HG02943 (cell line): ENCODE results near the gene TBC1D3B.
"Not testable (repeated sequence)": the region's sequence is repeated elsewhere in the genome, so short reads cannot be mapped to it uniquely, and the experiment has no call there.

Source experiments
- ATAC-seq: cut with Tn5 transposase; IDR thresholded peaks from one replicate; pipeline ENCODE4 v1.9.1; 2021; ENCODE audit warnings: mild to moderate bottlenecking, low read depth, moderate library complexity; ENCODE audit not compliant: unreplicated experiment

Gene TBC1D3B

GRCh38 chr17:36201506-36201905 is 25.1 kb upstream of the TBC1D3B start:
- not testable (repeated sequence) for ATAC-seq

DNA sequence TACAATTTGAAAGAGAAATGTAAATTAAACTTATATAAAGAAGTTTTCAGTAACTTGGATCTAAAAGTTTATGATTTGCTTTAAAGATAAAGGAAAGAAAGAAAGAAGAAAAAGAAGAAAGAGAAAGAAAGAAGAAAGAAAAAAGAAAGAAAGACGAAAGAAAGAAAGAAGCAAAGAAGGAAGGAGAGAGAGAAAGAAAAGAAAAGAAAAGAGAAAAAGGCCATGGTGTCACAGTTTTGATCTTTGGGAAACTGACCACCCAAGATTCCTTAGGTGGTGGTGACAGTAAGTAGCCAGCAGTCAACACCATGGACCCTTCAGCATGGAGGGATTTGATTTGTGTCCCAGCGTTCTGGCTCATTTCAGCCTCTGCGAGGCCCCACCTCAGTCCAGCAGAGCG is 24.7 kb upstream of the TBC1D3B start:
- ATAC-seq: not testable (repeated sequence)

DNA sequence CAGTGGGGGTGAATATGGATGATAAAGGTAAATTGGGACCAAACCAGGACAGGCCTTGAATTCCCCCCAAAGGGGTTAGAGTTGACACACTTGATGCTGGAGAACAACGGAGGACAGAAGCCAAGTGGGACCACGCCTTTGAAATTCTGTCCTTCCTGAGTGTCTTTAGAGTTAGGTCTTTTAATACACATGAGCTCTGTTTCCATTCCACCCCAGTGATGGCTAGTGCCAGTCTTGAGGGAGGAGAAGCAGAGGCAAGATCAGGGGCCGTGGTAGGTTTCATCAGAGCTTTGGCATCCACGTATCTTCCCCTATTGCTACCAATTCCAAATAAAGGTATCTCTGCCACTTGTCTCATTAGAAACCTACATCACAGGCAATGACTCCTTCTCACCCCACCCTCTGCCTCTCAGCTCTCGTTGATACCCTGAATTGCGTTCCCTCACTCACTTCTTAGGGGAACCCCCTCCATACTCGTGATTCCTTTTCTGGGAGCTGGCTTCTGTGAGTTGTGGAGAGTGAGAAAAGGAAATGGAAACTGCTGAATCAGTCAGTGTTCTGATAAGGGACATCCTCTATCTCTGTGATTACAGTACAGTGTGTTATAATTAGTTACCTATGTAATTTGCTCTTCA is 22.5 kb upstream of the TBC1D3B start:
- no peak for ATAC-seq

GRCh38 chr17:36197387-36197703 is 20.9 kb upstream of the TBC1D3B start:
- no peak for ATAC-seq

GRCh38 chr17:36196131-36196486 is 19.7 kb upstream of the TBC1D3B start:
- ATAC-seq: no peak

DNA sequence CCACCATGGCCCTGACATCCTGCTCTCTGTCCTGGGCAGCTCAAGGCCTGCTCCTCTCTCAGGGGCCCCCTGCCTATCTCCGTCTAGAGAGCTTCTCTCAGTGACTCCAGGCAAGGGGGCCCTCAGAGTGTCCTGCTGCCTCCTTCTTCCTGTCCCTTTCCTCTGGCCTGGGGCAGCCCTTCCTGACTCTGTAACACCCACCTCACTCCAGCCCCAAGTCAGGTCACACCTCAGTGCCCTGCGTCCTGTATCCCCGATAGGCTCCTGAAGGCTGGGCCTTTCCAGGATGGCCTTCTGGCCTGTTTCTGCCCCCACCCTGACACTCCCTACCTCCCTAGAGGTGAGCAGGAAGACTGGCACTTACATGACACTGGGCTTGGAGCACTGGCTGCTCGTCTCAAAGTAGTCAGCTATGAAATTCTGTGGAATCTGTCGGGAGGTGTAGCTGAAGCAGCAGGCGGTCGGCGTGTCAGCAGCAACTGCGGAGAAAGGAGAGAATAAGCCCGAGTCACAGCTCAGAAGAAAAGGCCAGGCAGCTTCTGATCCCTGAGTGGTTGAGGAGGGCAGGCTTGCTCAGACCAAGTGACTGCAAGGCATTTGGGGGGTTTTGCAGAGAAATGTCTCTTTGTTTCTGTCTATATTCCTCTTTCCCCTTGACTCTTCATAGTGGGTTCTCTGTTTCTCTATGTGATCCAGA is 19.1 kb upstream of the TBC1D3B start:
- ATAC-seq: no peak

- ATAC-seq: not testable (repeated sequence)
Measured at GRCh38 chr17:36194832-36195433, 18.5 kb upstream of the TBC1D3B start.

GRCh38 chr17:36194147-36194831 is 17.9 kb upstream of the TBC1D3B start:
- not testable (repeated sequence) for ATAC-seq

DNA sequence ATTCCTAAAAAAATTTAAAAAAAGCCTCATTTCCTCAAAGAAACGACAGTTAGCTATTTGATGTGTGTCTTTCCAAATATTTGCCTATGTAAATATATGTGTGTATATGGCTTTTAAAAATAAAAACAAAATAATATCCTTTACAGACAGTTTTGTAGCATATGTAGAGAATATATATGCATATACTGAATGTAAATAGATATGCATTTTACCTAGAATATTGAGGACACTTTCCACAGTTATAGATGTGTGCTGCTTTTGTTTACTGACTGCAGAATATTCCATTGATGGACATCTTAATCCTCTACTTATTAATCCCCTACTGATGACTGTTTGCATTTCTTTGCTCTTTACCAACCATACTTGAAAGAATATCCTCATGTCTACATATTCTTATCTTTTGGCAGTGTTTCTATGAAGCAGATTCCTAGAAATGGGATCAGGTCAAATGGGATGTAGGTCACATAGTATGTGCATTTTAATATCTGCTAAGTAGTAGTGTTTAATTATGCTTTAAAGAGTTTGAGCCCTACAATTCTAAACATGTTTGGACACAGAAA is 16.9 kb upstream of the TBC1D3B start:
- ATAC-seq: no peak

- ATAC-seq: not testable (repeated sequence)
Measured at GRCh38 chr17:36190549-36191330, 14.3 kb upstream of the TBC1D3B start.

- not testable (repeated sequence) for ATAC-seq
Measured at GRCh38 chr17:36189993-36190392, 13.6 kb upstream of the TBC1D3B start.

GRCh38 chr17:36188891-36189306 is 12.5 kb upstream of the TBC1D3B start:
- no peak for ATAC-seq

DNA sequence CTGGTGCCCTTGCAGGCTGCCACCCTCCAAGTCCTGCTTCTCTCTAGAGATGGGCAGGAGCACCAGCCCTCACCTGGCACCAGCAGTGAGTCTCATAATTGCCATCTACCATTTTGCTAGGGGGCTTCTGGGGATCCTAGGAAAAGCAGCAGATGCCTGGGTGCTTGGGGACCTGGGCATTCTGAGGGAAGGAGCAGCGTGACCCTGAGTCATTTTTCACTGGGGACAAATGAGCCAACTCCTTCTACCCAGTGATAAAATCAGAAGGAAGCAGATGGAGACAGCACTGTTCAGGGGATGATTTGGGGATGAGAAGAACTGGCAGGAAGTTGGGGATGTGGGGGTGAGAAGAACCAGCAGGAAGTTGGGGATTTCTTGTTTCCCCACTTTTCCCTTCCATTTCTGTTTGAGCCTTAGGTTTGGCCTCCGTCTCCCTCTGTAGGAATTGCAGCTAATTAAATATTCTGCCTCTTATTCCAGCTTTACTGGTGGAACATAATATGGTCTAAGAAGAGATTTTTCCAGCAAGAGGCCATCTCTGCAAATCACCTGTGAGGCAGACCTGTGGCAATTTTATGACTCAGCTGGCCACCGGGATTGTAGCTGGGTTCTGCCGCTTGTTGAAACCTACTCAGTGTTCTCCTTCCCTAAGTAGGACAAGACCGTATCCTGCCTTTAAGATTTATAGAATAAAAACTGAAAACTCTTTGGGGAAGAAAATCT is 11.7 kb upstream of the TBC1D3B start:
- ATAC-seq: not testable (repeated sequence)

DNA sequence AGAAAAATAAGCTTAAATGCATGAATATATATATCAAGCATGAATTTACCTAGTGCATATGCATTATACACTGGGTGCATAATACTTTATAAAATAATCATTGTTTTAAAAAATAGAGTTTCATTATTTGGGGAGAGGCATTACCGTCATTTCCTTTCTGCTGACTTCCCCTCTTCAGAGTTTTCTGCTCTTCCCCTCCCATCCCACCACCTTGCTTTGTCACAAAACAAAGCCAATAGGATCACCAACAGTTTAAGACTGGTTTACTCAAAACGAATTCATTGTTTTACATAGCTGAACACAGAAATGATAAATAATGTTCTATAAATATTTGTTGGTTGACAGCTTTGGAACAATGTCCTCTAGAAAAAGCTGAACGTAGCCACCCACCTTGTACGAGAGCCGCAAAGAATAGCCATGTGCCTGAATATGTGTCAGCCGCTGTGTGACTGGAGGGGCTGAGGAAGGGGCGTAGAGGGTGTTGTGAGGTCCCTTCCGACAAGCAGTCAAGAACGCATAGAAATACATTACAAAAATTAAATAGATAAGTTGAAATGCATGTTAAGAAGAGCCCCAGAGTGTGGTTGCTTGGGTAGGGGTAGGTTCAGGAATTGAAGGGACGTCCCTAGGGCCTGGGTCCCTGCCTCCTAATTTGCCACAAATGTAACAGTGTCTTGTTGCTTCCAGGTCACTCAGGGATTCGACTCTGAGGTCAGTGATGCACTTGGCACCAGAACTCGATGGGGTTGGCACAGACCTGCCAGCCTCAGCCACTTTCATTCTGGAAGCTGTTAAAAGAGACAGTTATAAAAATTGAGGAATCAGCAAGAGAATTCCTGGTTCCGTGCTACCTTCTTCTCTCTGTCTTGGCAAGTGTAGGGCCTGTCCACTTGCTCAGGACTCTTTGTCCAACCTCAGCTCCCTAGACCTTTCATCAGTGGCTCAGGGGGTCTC is 10.7 kb upstream of the TBC1D3B start:
- not testable (repeated sequence) for ATAC-seq

GRCh38 chr17:36185416-36185815 is 9.0 kb upstream of the TBC1D3B start:
- no peak for ATAC-seq

GRCh38 chr17:36184023-36184765 is 7.8 kb upstream of the TBC1D3B start:
- no peak for ATAC-seq

DNA sequence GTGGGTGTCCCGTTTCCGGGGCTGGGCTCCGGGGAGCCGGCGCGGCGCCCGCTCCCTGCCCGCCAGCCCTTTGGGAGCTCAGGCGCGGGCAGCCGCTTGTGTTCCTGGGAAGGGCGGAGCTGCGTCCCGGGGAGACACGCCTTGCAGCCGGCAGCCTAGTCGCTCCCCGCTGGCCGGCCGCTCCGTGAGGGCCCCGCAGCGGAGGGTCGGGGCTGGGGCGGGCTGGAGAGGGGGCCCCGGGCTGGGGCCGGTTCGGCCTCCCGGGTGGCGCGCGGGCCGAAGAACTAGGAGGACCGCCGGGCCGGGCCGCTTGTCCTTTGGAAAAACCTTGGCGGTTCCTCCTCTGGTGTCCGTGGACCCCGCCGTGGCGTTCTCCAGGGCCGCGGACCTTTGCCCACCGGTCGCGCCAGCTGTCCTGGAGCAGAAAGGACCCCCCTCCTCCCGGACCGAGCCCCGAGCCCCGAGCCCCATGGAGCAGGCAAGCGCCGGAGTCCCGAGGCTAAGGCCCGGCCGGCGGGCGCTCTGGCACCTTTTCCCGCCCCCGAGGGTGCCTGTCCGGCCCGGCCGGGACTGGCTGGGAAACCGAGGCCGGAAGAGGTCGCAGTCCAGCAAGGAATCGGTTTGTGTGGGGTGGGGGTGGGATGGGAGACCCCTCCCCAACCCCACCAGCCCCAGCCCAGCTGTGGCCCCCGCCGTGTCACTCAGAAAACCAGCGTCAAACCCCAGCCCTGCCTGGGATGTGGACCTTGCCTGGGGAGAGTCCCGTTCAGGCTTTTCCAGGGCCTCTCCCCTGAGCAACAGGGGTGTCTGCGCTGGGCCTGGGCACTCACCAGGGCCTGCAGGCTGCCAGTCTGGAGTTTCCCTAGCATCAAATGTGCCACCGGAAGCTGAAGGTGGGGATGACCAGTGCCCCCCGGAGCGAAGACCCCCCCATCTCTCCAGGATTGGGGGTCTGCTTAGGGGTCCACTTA is 6.8 kb upstream of the TBC1D3B start:
- no peak for ATAC-seq
